Activated CD8-positive, alpha-beta T cell treated with anti-CD3 and anti-CD28 coated beads for 36 hours (primary cell): ENCODE results near the gene ERN1. TPM values are rescaled to one million over a fixed set of nuclear protein-coding genes. Genes with fewer than 3 reads are reported as not detected.
"Not testable (repeated sequence)": the region's sequence is repeated elsewhere in the genome, so short reads cannot be mapped to it uniquely, and the experiment has no call there.

Experiments
- ATAC-seq: fragments of 200-7000 bp; cut with Tn5 transposase; one replicate; pipeline ENCODE4 v1.10.0; 2021; ENCODE audit warnings: mild to moderate bottlenecking, moderate library complexity
- CTCF ChIA-PET: fragments of 350-600 bp; sonication (Branson Sonifier 250); formaldehyde crosslinking; loops from one replicate; lab custom pipeline; 2021; ENCODE audit warnings: antibody characterized with exemption; lab: Charles Lee
- POLR2A ChIA-PET: fragments of 350-600 bp; sonication (Branson Sonifier 250); formaldehyde crosslinking; loops from one replicate; lab custom pipeline; 2021; ENCODE audit warnings: antibody characterized with exemption; lab: Charles Lee
- DNase-seq: peaks from one replicate; pipeline ENCODE4 v3.0.0-alpha.2; 2020
- H3K27ac Mint-ChIP-seq: one replicate; pipeline ENCODE4 v1.8.0; 2021; ENCODE audit warnings: mild to moderate bottlenecking, mixed read lengths
- H3K27me3 Mint-ChIP-seq: one replicate; pipeline ENCODE4 v1.8.0; 2021; ENCODE audit warnings: mixed read lengths
- H3K36me3 Mint-ChIP-seq: one replicate; pipeline ENCODE4 v1.8.0; 2021; ENCODE audit warnings: low read depth, mixed read lengths
- H3K4me1 Mint-ChIP-seq: one replicate; pipeline ENCODE4 v1.8.0; 2021; ENCODE audit warnings: low read depth, mixed read lengths
- H3K4me3 Mint-ChIP-seq: one replicate; pipeline ENCODE4 v1.8.0; 2021; ENCODE audit warnings: mild to moderate bottlenecking, moderate library complexity, mixed read lengths
- H3K9me3 Mint-ChIP-seq: one replicate; pipeline ENCODE4 v1.8.0; 2021; ENCODE audit warnings: mixed read lengths
- CTCF ChIP-seq: fragments of 200-600 bp; IDR thresholded peaks from one replicate; pipeline ENCODE4 v1.8.0; 2022; ENCODE audit warnings: antibody characterized with exemption, mild to moderate bottlenecking
- intact Hi-C: fragments of 100-400 bp; cut with micrococcal nuclease; formaldehyde crosslinking; loops from one replicate; pipeline ENCODE4 v1.10.0; 2022
- total RNA-seq, 2 experiments: library from RNA; stranded (reverse); gene quantifications; one replicate each; pipeline ENCODE4 v1.2.3, GENCODE V29; 2021

Gene ERN1
- total RNA-seq, 2 experiments from 2014 or later, result 19.2 to 23.6 TPM

GRCh38 chr17:64170286-64170685, 40.3 kb upstream of the ERN1 start:
- ChIA-PET CTCF (no interaction called here), POLR2A (interaction anchor here (1.0 kb wide), 1 partner anchor 24 kb away, joined by 3 read pairs; no protein-coding TSS in a partner anchor)
- DNase-seq, result no peak
- TF ChIP-seq CTCF, result no peak
- Mint-ChIP-seq H3K27me3 (no peaks in the 10 kb centered on the region), H3K9me3 (no peaks in the 10 kb centered on the region), H3K4me3 (no peak overlapping the region), H3K36me3 (peaks cover 16% of the 10 kb centered on the region), H3K4me1 (no peaks in the 10 kb centered on the region), H3K27ac (no peak overlapping the region)
- intact Hi-C loops, result no loop called here
- ATAC-seq, result no peak

- ChIA-PET CTCF (interaction anchor here (0.6 to 3.6 kb wide), 4 partner anchors 11 to 256 kb away, joined by 3 to 12 read pairs (median 3); no protein-coding TSS in a partner anchor), POLR2A (interaction anchor here (0.7 to 1.0 kb wide), 3 partner anchors 21 to 157 kb away, joined by 3 read pairs; no protein-coding TSS in a partner anchor)
- not testable (repeated sequence) for H3K27me3 Mint-ChIP-seq
These were observed 37.7 kb upstream of the ERN1 start for GRCh38 chr17:64167666-64168065.

GRCh38 chr17:64166876-64167275, 36.9 kb upstream of the ERN1 start:
- H3K27ac Mint-ChIP-seq, result no peak overlapping the region
- peaks cover 15% of the 10 kb centered on the region for H3K36me3 Mint-ChIP-seq
- no peak for TF ChIP-seq CTCF
- DNase-seq, result no peak
- no peaks in the 10 kb centered on the region for H3K27me3 Mint-ChIP-seq
- CTCF ChIA-PET, result interaction anchor here (1.2 to 3.6 kb wide), 2 partner anchors 33 to 115 kb away, joined by 3 to 12 read pairs; no protein-coding TSS in a partner anchor
- POLR2A ChIA-PET, result interaction anchor here (1.0 kb wide), 1 partner anchor 12 kb away, joined by 3 read pairs; no protein-coding TSS in a partner anchor
- no peaks in the 10 kb centered on the region for H3K4me1 Mint-ChIP-seq
- intact Hi-C loops, result no loop called here
- ATAC-seq, result no peak
- no peak overlapping the region for H3K4me3 Mint-ChIP-seq
- H3K9me3 Mint-ChIP-seq, result no peaks in the 10 kb centered on the region

More at GRCh38 chr17:64167666-64168065, 37.7 kb upstream of the ERN1 start:
- H3K36me3 Mint-ChIP-seq, result peaks cover 19% of the 10 kb centered on the region
- H3K4me3 Mint-ChIP-seq, intact Hi-C loops, H3K9me3 Mint-ChIP-seq, H3K27ac Mint-ChIP-seq, ATAC-seq, DNase-seq, H3K4me1 Mint-ChIP-seq: not testable (repeated sequence)

- no peaks in the 10 kb centered on the region for H3K9me3 Mint-ChIP-seq
- TF ChIP-seq CTCF, result no peak
- H3K4me1 Mint-ChIP-seq, result no peaks in the 10 kb centered on the region
- no peak for DNase-seq
- POLR2A ChIA-PET, result interaction anchor here (1.0 to 1.8 kb wide), 2 partner anchors 7 to 19 kb away, joined by 4 to 5 read pairs; no protein-coding TSS in a partner anchor
- ATAC-seq, result no peak
- H3K27me3 Mint-ChIP-seq, result no peaks in the 10 kb centered on the region
- H3K27ac Mint-ChIP-seq, result no peak overlapping the region
- intact Hi-C loops, result no loop called here
- no peak overlapping the region for H3K4me3 Mint-ChIP-seq
- H3K36me3 Mint-ChIP-seq, result peaks cover 9% of the 10 kb centered on the region
- CTCF ChIA-PET, result no interaction called here
These were observed 35.4 kb upstream of the ERN1 start for GRCh38 chr17:64165347-64165746.

- ATAC-seq (no peak), DNase-seq (no peak)
- Mint-ChIP-seq H3K27ac (no peak overlapping the region), H3K4me3 (no peak overlapping the region), H3K36me3 (peaks cover 6% of the 10 kb centered on the region), H3K4me1 (no peaks in the 10 kb centered on the region), H3K9me3 (no peaks in the 10 kb centered on the region), H3K27me3 (no peaks in the 10 kb centered on the region)
- ChIA-PET CTCF (interaction anchor here (0.8 to 1.5 kb wide), 2 partner anchors 12 to 218 kb away, joined by 3 read pairs; no protein-coding TSS in a partner anchor), POLR2A (interaction anchor here (0.7 to 1.8 kb wide), 3 partner anchors 8 to 19 kb away, joined by 3 to 5 read pairs (median 4); no protein-coding TSS in a partner anchor)
- intact Hi-C loops, result no loop called here
- no peak for TF ChIP-seq CTCF
These were observed 34.8 kb upstream of the ERN1 start for GRCh38 chr17:64164596-64165285.
